Measurements from ENCODE around the gene ST6GALNAC4. TPM values are rescaled to one million over a fixed set of nuclear protein-coding genes. Genes with fewer than 3 reads are reported as not detected.

The ST6GALNAC4 gene
- total RNA-seq, 1 experiment from 2014 or later, result 28.3 TPM

- Histone ChIP-seq H3K4me2 (peak overlapping the region; percentile 97), H2AFZ (peak overlapping the region; percentile 85), H3K9me2 (ENCODE audit: insufficient read depth) (no peaks in the 10 kb centered on the region), H3K79me2 (ENCODE audit: low read depth) (0 out of 2 replicates have a peak, but pooled peaks cover 9% of the 10 kb centered on the region), H3K27ac (no peak overlapping the region), H3F3A (ENCODE audit: insufficient read depth, low read depth) (peaks cover 35% of the 10 kb centered on the region), H3K9me3 (ENCODE audit: insufficient read depth, low read depth) (no peaks in the 10 kb centered on the region), H3K4me1 (replicated peaks; ENCODE audit: insufficient read depth) (peaks cover 55% of the 10 kb centered on the region), H3K27me3 (ENCODE audit: insufficient read depth, low read depth) (no peaks in the 10 kb centered on the region), H3K4me3 (peak overlapping the region; percentile 92), H4K20me1 (ENCODE audit: insufficient read depth) (no peaks in the 10 kb centered on the region), H3K36me3 (ENCODE audit: low read depth) (no peaks in the 10 kb centered on the region)
- TF ChIP-seq EZH2 (IDR thresholded peaks at IDR 0.05; ENCODE audit: low read depth) (no peak), CTCF (conservative IDR thresholded peaks at IDR 0.05) (no peak)
- BruUV-seq (replicated peaks), result TSS peak; percentile 34
- intact Hi-C loops (cut with micrococcal nuclease; ENCODE audit: unreplicated experiment), result loop anchor here (5.0 kb wide), 2 partner anchors 129 to 414 kb away; partner anchors contain the start of gene CDK9
- POLR2A ChIA-PET (ENCODE audit: unreplicated experiment), result interaction anchor here (0.5 to 1.2 kb wide), 5 partner anchors 24 to 364 kb away, joined by 3 to 7 read pairs (median 4); partner anchors contain the start of gene NAIF1
- DNase-seq, result no peak
- CTCF ChIA-PET, result interaction anchor here (0.6 to 1.0 kb wide), 3 partner anchors 35 to 242 kb away, joined by 6 to 18 read pairs (median 6); no protein-coding TSS in a partner anchor
Measured at GRCh38 chr9:127915801-127916719, 781 bp downstream of the ST6GALNAC4 start.

GRCh38 chr9:127915325-127915752 lies 1.5 kb downstream of the ST6GALNAC4 start:
- peaks cover 49% of the 10 kb centered on the region for H3K4me1 ChIP-seq (replicated peaks; ENCODE audit: insufficient read depth)
- no peak for TF ChIP-seq EZH2 (IDR thresholded peaks at IDR 0.05; ENCODE audit: low read depth)
- no peak for TF ChIP-seq CTCF (conservative IDR thresholded peaks at IDR 0.05)
- H3K36me3 ChIP-seq (ENCODE audit: low read depth), result no peaks in the 10 kb centered on the region
- H3K9me2 ChIP-seq (ENCODE audit: insufficient read depth), result no peaks in the 10 kb centered on the region
- POLR2A ChIA-PET (ENCODE audit: unreplicated experiment), result no interaction called here
- peak overlapping the region; percentile 92; the same call in 1 of the 2 replicates for H3K4me3 ChIP-seq
- H3K9me3 ChIP-seq (ENCODE audit: insufficient read depth, low read depth), result no peaks in the 10 kb centered on the region
- no peaks in the 10 kb centered on the region for H4K20me1 ChIP-seq (ENCODE audit: insufficient read depth)
- peak overlapping the region; percentile 97 for H3K4me2 ChIP-seq
- H3K27ac ChIP-seq, result no peak overlapping the region
- CTCF ChIA-PET, result interaction anchor here (0.5 kb wide), 1 partner anchor 45 kb away, joined by 4 read pairs; no protein-coding TSS in a partner anchor
- peak in 1 of 2 experiments; percentile 58 for DNase-seq
- no TSS peak for BruUV-seq (replicated peaks)
- no peaks in the 10 kb centered on the region for H3K27me3 ChIP-seq (ENCODE audit: insufficient read depth, low read depth)
- H3F3A ChIP-seq (ENCODE audit: insufficient read depth, low read depth), result peaks cover 35% of the 10 kb centered on the region
- 0 out of 2 replicates have a peak, but pooled peaks cover 9% of the 10 kb centered on the region for H3K79me2 ChIP-seq (ENCODE audit: low read depth)
- H2AFZ ChIP-seq, result no peak overlapping the region
- intact Hi-C loops (cut with micrococcal nuclease; ENCODE audit: unreplicated experiment), result loop anchor here (5.0 kb wide), 2 partner anchors 128 to 413 kb away; partner anchors contain the start of gene CDK9

GRCh38 chr9:127913682-127914081 lies 3.2 kb downstream of the ST6GALNAC4 start:
- no peaks in the 10 kb centered on the region for H4K20me1 ChIP-seq (ENCODE audit: insufficient read depth)
- H3F3A ChIP-seq (ENCODE audit: insufficient read depth, low read depth), result peaks cover 22% of the 10 kb centered on the region
- H3K27me3 ChIP-seq (ENCODE audit: insufficient read depth, low read depth), result no peaks in the 10 kb centered on the region
- ChIA-PET CTCF (no interaction called here), POLR2A (ENCODE audit: unreplicated experiment) (interaction anchor here (0.6 to 0.8 kb wide), 3 partner anchors 181 to 347 kb away, joined by 4 to 10 read pairs (median 5); partner anchors contain the start of gene TTC16)
- H3K4me1 ChIP-seq (replicated peaks; ENCODE audit: insufficient read depth), result peaks cover 36% of the 10 kb centered on the region
- DNase-seq, result no peak
- no peak overlapping the region for H3K4me2 ChIP-seq
- H3K36me3 ChIP-seq (ENCODE audit: low read depth), result no peaks in the 10 kb centered on the region
- H3K9me2 ChIP-seq (ENCODE audit: insufficient read depth), result no peaks in the 10 kb centered on the region
- TF ChIP-seq EZH2 (IDR thresholded peaks at IDR 0.05; ENCODE audit: low read depth), result no peak
- TF ChIP-seq CTCF (conservative IDR thresholded peaks at IDR 0.05), result no peak
- 0 out of 2 replicates have a peak, but pooled peaks cover 9% of the 10 kb centered on the region for H3K79me2 ChIP-seq (ENCODE audit: low read depth)
- no TSS peak for BruUV-seq (replicated peaks)
- no peak overlapping the region for H3K27ac ChIP-seq
- intact Hi-C loops (cut with micrococcal nuclease; ENCODE audit: unreplicated experiment), result no loop called here
- no peak overlapping the region for H2AFZ ChIP-seq
- no peaks in the 10 kb centered on the region for H3K9me3 ChIP-seq (ENCODE audit: insufficient read depth, low read depth)
- H3K4me3 ChIP-seq, result no peak overlapping the region

Data from PC-9 (cell line).